Measurements from ENCODE around the gene SCAANT1.

- TF ChIP-seq CTCF (IDR thresholded peaks at IDR 0.05) (no peak), POLR2A (IDR thresholded peaks at IDR 0.05) (no peak)
These were observed 42.1 kb downstream of the SCAANT1 start for GRCh38 chr3:63869940-63870614.
